ENCODE measurements around the gene PACS2. TPM values are rescaled to one million over a fixed set of nuclear protein-coding genes. Genes with fewer than 3 reads are reported as not detected.
A peak's percentile ranks its signal among the peaks of the same experiment; 100 is the strongest.
"Not testable (repeated sequence)": the region's sequence is repeated elsewhere in the genome, so short reads cannot be mapped to it uniquely, and the experiment has no call there.

PACS2 gene
- total RNA-seq, 1 donor from 2014 or later, result 30.3 TPM

DNA sequence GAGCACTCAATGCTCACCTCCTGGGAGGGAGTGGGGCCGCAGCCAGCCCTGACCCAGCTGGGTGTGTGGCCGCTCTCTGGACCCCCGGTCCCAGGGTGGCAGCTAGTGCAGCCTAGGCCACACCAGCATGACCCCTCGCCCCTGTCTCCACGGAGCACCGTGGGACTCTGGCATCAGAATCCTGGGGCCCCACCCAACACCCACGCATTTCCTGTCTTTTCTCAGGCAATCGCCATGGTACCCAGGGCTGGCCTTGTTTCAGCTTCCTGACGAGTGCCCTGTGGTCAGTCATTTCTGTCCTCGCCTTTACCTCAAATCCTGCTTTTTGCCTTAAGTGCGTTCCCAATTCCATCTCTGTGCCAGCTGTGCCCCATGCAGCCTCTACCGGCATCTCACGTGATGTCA, 15.9 kb downstream of the PACS2 start:
- DNase-seq (ENCODE audit: low read depth in 2 of 2), result peak; percentile 21 to 69

DNA sequence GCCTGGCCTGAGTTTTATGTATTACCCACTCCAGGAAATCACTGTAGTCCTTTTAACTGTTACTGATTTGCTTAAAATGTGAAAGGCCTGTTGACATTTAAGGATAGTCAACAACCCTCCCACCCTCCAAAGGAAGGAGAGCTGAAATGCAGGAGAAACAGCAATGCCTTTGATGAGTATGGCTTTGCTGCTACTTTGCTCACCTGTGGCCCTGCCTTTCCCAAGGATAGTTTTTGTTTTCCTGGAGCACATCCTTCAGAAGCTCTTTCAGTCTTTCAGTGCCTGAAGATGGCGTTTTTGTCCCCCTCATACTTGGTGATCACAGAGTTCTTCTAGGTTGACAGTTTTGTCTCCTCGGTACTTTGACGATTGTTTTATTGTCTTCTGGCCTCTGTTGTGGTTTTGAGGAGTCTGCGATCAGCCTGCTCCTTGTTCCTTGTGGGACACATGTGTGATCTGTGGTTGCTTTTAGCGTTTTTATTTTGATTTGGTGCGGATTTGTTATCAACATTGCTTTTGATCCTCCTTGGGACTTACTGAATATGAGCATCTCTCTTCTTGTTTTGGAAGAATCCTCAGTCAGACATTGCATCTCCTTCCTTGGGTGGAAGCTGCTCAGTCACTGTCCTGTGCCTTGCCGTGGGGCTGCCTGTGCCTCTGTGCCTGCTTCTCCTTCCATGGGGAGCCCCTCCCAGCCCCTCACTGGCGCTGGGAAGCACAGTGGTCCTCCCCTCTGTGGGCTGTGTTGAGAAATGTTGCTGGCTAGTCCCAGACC, 17.2 kb downstream of the PACS2 start:
- DNase-seq (ENCODE audit: low read depth in 2 of 2), result no peak

GRCh38 chr14:105332350-105332874, 17.9 kb downstream of the PACS2 start:
- no peak for DNase-seq (ENCODE audit: low read depth in 2 of 2)

DNA sequence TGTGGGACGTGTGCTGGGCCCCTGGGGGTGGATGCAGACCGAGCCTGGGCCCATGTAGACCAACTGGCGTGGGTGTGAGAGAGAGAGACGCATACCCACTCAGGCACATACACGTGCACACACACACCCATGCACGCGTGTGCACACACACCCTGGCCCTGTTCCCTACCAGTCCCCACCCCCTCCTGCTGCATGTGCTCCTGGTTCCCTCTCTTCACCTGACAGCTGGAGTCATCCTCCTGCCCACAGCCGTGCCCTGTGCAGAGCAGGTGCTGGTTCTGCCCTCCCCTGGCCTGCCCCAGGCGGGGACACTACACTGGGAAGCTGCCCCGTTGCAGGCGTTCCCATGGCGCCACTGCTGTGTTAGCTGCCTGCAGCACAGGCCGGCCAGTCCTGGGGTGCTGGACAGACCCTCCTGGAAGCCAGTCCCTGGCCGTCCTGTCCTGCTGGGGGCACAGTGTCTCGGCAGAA, 18.5 kb downstream of the PACS2 start:
- no peak for DNase-seq (ENCODE audit: low read depth in 2 of 2)

DNA sequence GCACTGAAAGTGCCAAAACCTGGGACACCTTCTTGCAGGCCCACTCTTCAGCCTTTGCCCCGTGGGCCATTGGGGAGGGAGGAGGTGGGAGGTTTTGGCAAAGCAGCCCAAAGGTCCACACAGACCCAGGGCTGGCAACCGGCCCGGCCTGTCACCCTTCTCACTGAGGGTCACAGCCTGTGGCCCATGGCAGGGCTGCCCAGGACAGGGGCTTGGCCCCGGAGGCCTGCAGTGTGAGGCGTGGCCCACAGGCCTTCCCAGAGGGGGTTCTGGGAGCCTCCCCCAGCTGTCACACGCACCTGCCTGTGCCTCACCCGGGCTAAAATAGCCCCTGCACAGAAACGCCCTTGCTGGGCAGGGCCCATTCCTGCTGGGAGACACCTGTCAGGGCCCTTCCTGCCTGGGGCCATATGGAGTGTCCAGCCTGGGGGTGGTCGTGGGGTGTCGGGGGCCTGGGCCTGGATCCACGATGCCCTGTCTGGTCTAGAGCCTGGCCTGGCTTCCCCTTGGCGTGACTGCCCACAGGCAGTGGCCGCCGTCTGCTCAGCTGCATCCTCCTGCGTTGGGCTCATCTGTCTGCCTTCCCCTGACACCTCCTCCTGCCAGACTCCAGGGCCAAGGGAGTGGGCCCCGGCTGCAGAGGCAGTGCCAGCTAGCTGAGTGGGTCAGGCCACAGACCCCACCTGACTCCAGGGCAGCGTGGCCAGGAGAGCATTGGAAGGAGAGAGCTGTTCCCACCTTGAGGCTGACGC, 19.2 kb downstream of the PACS2 start:
- no peak for DNase-seq (ENCODE audit: low read depth in 2 of 2)

GRCh38 chr14:105334383-105335230, 20.1 kb downstream of the PACS2 start:
- no peak for DNase-seq (ENCODE audit: low read depth in 2 of 2)

- not testable (repeated sequence) for DNase-seq (ENCODE audit: low read depth in 2 of 2)
Measured at GRCh38 chr14:105335231-105335542, 20.6 kb downstream of the PACS2 start.

DNA sequence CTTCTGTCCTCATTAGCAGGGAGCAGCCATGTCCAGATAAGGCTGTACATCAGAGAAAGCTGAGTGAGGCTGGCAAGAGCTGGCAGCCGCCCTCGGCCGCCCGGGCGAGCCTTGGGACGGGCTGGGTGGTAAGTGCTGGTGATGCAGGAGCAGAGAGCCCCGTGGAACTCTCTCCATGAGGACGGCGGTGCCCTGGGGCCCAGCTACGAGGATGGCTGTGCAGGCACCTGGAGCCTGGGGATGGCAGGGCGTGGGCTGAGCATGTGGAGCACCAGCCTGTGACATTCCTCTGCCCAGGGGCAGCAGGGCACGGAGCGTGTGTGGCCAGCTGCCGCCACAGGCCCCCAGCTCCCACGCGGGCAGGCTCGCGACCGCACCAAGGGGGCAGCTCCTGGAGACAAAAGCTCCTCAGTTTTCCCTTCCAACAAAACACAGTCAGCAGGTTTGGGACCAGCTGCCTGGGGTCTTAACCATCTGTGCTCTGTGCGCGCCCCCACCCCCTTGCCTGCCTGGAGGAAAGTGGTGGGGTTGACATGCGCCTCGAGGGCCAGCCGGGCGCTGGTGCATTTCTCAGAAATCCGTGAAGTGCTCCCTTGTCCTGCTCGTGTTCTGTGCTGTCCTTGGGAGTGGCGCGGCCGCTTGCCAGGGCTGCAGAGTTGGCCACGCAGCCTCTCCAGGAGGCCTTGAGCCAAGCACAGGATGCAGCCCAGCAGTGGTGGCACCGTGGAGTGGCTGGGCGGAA, 21.4 kb downstream of the PACS2 start:
- no peak for DNase-seq (ENCODE audit: low read depth in 2 of 2)

GRCh38 chr14:105336477-105337287, 22.1 kb downstream of the PACS2 start:
- no peak for DNase-seq (ENCODE audit: low read depth in 2 of 2)

- no peak for DNase-seq (ENCODE audit: low read depth in 2 of 2)
Measured at GRCh38 chr14:105337433-105337832, 22.9 kb downstream of the PACS2 start.

- peak; percentile 20 to 36 for DNase-seq (ENCODE audit: low read depth in 2 of 2)
Measured at GRCh38 chr14:105337966-105338741, 23.6 kb downstream of the PACS2 start.

GRCh38 chr14:105340821-105341733, 26.5 kb downstream of the PACS2 start:
- peak; percentile 14 to 39 for DNase-seq (ENCODE audit: low read depth in 2 of 2)

DNA sequence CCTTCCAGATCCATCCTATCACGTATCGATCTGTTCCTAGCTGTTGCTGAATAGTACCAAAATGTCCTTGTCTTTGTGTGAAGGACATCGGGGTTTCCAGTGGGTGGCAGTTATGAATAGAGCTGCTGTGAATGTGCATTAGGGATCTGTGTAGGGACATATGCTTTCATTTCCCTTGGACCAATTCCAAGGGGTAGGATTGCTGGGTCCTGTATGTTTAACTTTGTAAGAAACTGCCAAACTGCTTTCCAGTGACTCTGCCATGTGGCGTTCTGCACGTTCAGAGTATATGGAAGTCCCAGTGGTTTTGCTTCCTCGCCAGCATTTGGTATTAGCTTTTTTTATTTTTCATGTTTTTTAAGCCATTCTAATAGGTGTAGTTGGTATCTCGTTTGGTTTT, 28.6 kb downstream of the PACS2 start:
- DNase-seq (ENCODE audit: low read depth in 2 of 2), result peak in 1 of 2 donors; percentile 9

GRCh38 chr14:105346200-105346533, 31.6 kb downstream of the PACS2 start:
- DNase-seq (ENCODE audit: low read depth in 2 of 2), result no peak

- no peak for DNase-seq (ENCODE audit: low read depth in 2 of 2)
Measured at GRCh38 chr14:105346876-105347586, 32.5 kb downstream of the PACS2 start.

- DNase-seq (ENCODE audit: low read depth in 2 of 2), result no peak
Measured at GRCh38 chr14:105347587-105347968, 33.0 kb downstream of the PACS2 start.

DNA sequence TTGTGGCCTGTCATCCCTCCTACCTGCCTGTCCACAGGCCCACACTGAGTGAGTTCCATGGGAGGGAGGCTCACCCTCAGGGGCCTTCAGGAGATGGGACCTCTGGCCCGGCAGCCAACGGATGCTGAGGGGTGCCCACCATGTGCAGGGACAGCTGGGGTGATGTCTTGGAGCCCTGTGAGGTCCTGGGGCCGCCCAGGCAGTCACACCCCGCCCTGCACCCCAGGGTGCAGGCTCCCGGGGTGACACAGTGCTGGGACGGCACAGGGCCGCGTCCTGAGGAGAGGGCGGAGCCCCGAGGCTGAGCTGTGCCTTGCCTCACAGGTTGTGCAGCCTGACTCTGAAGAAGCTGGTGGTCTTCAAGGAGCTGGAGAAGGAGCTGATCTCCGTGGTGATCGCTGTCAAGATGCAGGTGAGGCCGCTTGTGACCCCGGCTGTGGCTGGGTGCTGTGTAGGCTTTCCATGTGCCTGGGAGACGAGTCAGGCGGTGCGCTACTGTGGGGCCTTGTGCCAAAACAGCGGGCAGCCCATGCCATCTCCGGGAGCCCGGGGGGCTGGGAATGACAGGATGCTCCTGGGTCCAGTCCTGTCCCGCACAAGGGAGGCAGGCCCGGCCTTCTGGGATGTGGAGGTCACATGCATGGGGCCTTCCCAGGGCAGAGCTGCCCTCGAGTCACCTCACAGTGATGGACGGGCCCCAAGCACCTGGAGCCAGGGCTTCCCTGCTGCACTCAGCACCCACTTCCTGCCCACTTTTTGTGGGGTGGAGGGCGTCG, 33.8 kb downstream of the PACS2 start:
- no peak for DNase-seq (ENCODE audit: low read depth in 2 of 2)
